WTC11 (cell line): ENCODE results near the gene LRRC75B.

Experiments
- CREB1 ChIP-seq: sonication (generic); formaldehyde crosslinking; IDR thresholded peaks from 2 replicates; pipeline ENCODE4 v1.8.0; 2023; ENCODE audit warnings: mild to moderate bottlenecking, missing genetic modification reagents
- ELF4 ChIP-seq: sonication (generic); formaldehyde crosslinking; IDR thresholded peaks from 2 replicates; pipeline ENCODE4 v1.8.1; 2022; ENCODE audit warnings: low read depth, mild to moderate bottlenecking, moderate library complexity, missing genetic modification reagents
- NFE2L1 ChIP-seq: sonication (generic); formaldehyde crosslinking; IDR thresholded peaks from 2 replicates; pipeline ENCODE4 v1.8.1; 2023; ENCODE audit warnings: missing genetic modification reagents
- SMAD3 ChIP-seq: sonication (generic); formaldehyde crosslinking; IDR thresholded peaks from 2 replicates; pipeline ENCODE4 v1.8.0; 2022; ENCODE audit warnings: missing genetic modification reagents, mild to moderate bottlenecking, borderline replicate concordance
- SOX15 ChIP-seq: fragments of 250-450 bp; sonication (Bioruptor Pico); IDR thresholded peaks from 2 replicates; pipeline ENCODE4 v1.9.0; 2021; ENCODE audit warnings: mild to moderate bottlenecking
- SP1 ChIP-seq: sonication (generic); formaldehyde crosslinking; conservative IDR thresholded peaks from 2 replicates; pipeline ENCODE4 v1.8.1; 2022; ENCODE audit warnings: missing genetic modification reagents
- TEAD4 ChIP-seq: sonication (generic); formaldehyde crosslinking; IDR thresholded peaks from 2 replicates; pipeline ENCODE4 v1.8.0; 2022; ENCODE audit warnings: mild to moderate bottlenecking, missing genetic modification reagents
- ZBTB21 ChIP-seq: sonication (generic); formaldehyde crosslinking; IDR thresholded peaks from 2 replicates; pipeline ENCODE4 v1.8.1; 2023; ENCODE audit warnings: mild to moderate bottlenecking, missing genetic modification reagents, borderline replicate concordance
- TF ChIP-seq, protein P1 (sequence below): fragments of 200-600 bp; IDR thresholded peaks from 2 replicates; pipeline ENCODE4 v1.8.0; 2022; ENCODE audit warnings: antibody characterized with exemption
- TF ChIP-seq, protein P2 (sequence below): sonication (generic); formaldehyde crosslinking; IDR thresholded peaks from 2 replicates; pipeline ENCODE4 v1.8.1; 2023; ENCODE audit warnings: mild to moderate bottlenecking, missing genetic modification reagents, moderate library complexity
- TF ChIP-seq, protein P3 (sequence below): sonication (generic); formaldehyde crosslinking; IDR thresholded peaks from 2 replicates; pipeline ENCODE4 v1.8.0; 2022; ENCODE audit warnings: mild to moderate bottlenecking, missing genetic modification reagents
- TF ChIP-seq, protein P4 (sequence below): sonication (generic); formaldehyde crosslinking; IDR thresholded peaks from 2 replicates; pipeline ENCODE4 v1.8.0; 2023; ENCODE audit warnings: missing genetic modification reagents, mild to moderate bottlenecking, borderline replicate concordance
- TF ChIP-seq, protein P5 (sequence below): sonication (generic); formaldehyde crosslinking; IDR thresholded peaks from 2 replicates; pipeline ENCODE4 v1.8.1; 2022; ENCODE audit warnings: low read depth, missing genetic modification reagents, borderline replicate concordance
- TF ChIP-seq, protein P6 (sequence below): sonication (generic); formaldehyde crosslinking; IDR thresholded peaks from 2 replicates; pipeline ENCODE4 v1.8.0; 2022; ENCODE audit warnings: mild to moderate bottlenecking, missing genetic modification reagents

DNA sequence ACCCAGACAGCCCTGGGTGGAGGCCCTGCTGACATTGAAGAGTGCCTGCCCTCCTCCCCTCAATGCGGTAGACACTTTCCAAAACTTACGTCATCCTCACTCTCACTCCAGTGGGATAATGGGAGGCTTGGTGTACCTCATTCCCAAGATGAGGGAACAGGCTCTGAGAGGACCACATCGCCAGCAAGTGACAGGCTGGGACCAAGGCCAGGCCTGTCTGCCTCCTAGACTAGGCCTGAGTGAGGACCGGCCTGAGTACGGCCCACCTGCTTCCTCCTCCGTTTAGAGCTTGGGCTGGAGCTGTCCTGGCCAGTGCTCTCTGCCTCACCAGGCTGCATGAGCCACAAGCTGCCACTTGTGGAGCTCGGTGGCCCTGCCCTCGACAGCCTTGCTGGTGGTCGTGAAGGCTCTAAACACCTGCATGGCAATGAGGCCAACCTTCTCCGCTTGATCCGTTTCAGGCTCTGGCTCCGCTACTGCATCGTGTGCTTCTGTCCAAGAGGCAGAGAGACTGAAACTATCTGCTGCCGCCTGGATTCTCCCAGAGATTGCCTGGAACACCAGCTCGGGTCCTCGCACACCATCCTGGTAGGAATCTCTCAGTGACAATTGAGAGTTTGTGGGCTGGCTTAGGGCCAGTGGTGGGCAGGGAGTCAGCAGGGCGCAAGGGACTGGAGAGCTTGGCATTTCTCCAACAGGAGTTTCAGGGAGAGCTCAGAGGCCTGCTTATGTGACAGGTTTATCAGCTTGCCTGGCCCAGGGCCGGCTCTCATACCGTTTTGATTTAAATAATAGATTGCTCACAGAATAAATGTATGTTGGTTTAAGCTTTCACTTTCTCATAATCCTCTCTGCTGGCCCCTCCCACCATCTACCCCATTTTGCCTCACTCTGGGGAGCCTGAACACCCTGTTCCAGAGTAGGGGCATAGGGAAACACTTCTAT, 9.4 kb downstream of the LRRC75B start:
- TF ChIP-seq, protein P1, sequence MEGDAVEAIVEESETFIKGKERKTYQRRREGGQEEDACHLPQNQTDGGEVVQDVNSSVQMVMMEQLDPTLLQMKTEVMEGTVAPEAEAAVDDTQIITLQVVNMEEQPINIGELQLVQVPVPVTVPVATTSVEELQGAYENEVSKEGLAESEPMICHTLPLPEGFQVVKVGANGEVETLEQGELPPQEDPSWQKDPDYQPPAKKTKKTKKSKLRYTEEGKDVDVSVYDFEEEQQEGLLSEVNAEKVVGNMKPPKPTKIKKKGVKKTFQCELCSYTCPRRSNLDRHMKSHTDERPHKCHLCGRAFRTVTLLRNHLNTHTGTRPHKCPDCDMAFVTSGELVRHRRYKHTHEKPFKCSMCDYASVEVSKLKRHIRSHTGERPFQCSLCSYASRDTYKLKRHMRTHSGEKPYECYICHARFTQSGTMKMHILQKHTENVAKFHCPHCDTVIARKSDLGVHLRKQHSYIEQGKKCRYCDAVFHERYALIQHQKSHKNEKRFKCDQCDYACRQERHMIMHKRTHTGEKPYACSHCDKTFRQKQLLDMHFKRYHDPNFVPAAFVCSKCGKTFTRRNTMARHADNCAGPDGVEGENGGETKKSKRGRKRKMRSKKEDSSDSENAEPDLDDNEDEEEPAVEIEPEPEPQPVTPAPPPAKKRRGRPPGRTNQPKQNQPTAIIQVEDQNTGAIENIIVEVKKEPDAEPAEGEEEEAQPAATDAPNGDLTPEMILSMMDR = no peak
- TF ChIP-seq, protein P2, sequence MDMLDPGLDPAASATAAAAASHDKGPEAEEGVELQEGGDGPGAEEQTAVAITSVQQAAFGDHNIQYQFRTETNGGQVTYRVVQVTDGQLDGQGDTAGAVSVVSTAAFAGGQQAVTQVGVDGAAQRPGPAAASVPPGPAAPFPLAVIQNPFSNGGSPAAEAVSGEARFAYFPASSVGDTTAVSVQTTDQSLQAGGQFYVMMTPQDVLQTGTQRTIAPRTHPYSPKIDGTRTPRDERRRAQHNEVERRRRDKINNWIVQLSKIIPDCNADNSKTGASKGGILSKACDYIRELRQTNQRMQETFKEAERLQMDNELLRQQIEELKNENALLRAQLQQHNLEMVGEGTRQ (CRISPR knock-in tag) = no peak
- TF ChIP-seq SP1 (no peak), CREB1 (CRISPR knock-in tag) (no peak), NFE2L1 (no peak), ELF4 (CRISPR knock-in tag) (no peak), TEAD4 (CRISPR knock-in tag) (no peak), ZBTB21 (CRISPR knock-in tag) (no peak), SOX15 (CRISPR knock-in tag) (no peak), SMAD3 (CRISPR knock-in tag) (no peak)
- TF ChIP-seq, protein P3, sequence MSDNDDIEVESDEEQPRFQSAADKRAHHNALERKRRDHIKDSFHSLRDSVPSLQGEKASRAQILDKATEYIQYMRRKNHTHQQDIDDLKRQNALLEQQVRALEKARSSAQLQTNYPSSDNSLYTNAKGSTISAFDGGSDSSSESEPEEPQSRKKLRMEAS (CRISPR knock-in tag) = no peak
- TF ChIP-seq, protein P4, sequence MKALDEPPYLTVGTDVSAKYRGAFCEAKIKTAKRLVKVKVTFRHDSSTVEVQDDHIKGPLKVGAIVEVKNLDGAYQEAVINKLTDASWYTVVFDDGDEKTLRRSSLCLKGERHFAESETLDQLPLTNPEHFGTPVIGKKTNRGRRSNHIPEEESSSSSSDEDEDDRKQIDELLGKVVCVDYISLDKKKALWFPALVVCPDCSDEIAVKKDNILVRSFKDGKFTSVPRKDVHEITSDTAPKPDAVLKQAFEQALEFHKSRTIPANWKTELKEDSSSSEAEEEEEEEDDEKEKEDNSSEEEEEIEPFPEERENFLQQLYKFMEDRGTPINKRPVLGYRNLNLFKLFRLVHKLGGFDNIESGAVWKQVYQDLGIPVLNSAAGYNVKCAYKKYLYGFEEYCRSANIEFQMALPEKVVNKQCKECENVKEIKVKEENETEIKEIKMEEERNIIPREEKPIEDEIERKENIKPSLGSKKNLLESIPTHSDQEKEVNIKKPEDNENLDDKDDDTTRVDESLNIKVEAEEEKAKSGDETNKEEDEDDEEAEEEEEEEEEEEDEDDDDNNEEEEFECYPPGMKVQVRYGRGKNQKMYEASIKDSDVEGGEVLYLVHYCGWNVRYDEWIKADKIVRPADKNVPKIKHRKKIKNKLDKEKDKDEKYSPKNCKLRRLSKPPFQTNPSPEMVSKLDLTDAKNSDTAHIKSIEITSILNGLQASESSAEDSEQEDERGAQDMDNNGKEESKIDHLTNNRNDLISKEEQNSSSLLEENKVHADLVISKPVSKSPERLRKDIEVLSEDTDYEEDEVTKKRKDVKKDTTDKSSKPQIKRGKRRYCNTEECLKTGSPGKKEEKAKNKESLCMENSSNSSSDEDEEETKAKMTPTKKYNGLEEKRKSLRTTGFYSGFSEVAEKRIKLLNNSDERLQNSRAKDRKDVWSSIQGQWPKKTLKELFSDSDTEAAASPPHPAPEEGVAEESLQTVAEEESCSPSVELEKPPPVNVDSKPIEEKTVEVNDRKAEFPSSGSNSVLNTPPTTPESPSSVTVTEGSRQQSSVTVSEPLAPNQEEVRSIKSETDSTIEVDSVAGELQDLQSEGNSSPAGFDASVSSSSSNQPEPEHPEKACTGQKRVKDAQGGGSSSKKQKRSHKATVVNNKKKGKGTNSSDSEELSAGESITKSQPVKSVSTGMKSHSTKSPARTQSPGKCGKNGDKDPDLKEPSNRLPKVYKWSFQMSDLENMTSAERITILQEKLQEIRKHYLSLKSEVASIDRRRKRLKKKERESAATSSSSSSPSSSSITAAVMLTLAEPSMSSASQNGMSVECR (CRISPR knock-in tag) = no peak
- TF ChIP-seq, protein P5, sequence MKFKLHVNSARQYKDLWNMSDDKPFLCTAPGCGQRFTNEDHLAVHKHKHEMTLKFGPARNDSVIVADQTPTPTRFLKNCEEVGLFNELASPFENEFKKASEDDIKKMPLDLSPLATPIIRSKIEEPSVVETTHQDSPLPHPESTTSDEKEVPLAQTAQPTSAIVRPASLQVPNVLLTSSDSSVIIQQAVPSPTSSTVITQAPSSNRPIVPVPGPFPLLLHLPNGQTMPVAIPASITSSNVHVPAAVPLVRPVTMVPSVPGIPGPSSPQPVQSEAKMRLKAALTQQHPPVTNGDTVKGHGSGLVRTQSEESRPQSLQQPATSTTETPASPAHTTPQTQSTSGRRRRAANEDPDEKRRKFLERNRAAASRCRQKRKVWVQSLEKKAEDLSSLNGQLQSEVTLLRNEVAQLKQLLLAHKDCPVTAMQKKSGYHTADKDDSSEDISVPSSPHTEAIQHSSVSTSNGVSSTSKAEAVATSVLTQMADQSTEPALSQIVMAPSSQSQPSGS = no peak
- TF ChIP-seq, protein P6, sequence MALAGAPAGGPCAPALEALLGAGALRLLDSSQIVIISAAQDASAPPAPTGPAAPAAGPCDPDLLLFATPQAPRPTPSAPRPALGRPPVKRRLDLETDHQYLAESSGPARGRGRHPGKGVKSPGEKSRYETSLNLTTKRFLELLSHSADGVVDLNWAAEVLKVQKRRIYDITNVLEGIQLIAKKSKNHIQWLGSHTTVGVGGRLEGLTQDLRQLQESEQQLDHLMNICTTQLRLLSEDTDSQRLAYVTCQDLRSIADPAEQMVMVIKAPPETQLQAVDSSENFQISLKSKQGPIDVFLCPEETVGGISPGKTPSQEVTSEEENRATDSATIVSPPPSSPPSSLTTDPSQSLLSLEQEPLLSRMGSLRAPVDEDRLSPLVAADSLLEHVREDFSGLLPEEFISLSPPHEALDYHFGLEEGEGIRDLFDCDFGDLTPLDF (CRISPR knock-in tag) = no peak
